Naive thymus-derived CD4-positive, alpha-beta T cell (primary cell): ENCODE results near the gene MYO9B. TPM values are rescaled to one million over a fixed set of nuclear protein-coding genes. Genes with fewer than 3 reads are reported as not detected.

Experiments used
- ATAC-seq: fragments of 150-1000 bp; cut with Tn5 transposase; 2 replicates; pipeline ENCODE4 v1.10.0; 2021; ENCODE audit warnings: mild to moderate bottlenecking, moderate library complexity
- CTCF ChIA-PET: fragments of 350-600 bp; sonication (Branson Sonifier 250); formaldehyde crosslinking; loops from one replicate; lab custom pipeline; 2021; ENCODE audit warnings: antibody characterized with exemption; lab: Charles Lee
- POLR2A ChIA-PET: fragments of 350-600 bp; sonication (Branson Sonifier 250); formaldehyde crosslinking; loops from one replicate; lab custom pipeline; 2021; ENCODE audit warnings: antibody characterized with exemption, inconsistent platforms; lab: Charles Lee
- DNase-seq, 9 donors: peaks; one replicate each; pipeline versions ENCODE4 v3.0.0 to v3.0.0-alpha.2; 2020 to 2022; ENCODE audit warnings: mixed read lengths in 1 of 9
- H3K27ac ChIP-seq: one replicate; pipeline ENCODE4 v1.7.0; 2013; ENCODE audit warnings: mild to moderate bottlenecking, low read depth, low read length, moderate library complexity
- H3K27me3 ChIP-seq, 2 donors: one replicate each; pipeline ENCODE4 v1.7.0; 2013; ENCODE audit warnings: low read length in 2 of 2, mild to moderate bottlenecking in 2 of 2, moderate library complexity in 2 of 2; ENCODE audit not compliant: control insufficient read depth in 2 of 2, insufficient read depth in 2 of 2
- H3K36me3 ChIP-seq, 3 experiments: 1 replicate in 2 of 3; 2 replicates in 1 of 3; pipeline ENCODE4 v1.7.0; 2013; ENCODE audit warnings: low read length in 3 of 3, mild to moderate bottlenecking in 3 of 3, moderate library complexity in 1 of 3; ENCODE audit not compliant: insufficient read depth in 3 of 3, control insufficient read depth in 2 of 3
- H3K4me1 ChIP-seq, 2 donors: one replicate each; pipeline ENCODE4 v1.7.0; 2013; ENCODE audit warnings: low read length in 2 of 2, mild to moderate bottlenecking in 2 of 2, moderate library complexity in 1 of 2; ENCODE audit not compliant: control insufficient read depth in 2 of 2, insufficient read depth in 2 of 2
- H3K4me3 ChIP-seq: 2 replicates; pipeline ENCODE4 v1.7.0; 2013; ENCODE audit warnings: mild to moderate bottlenecking, low read length
- H3K9me3 ChIP-seq, 3 experiments: 1 replicate in 2 of 3; 2 replicates in 1 of 3; pipeline ENCODE4 v1.7.0; 2013; ENCODE audit warnings: low read length in 3 of 3; ENCODE audit not compliant: control insufficient read depth in 2 of 3
- H3K27ac Mint-ChIP-seq, 9 donors: one replicate each; pipeline ENCODE4 v1.8.0; 2020 to 2022; ENCODE audit warnings: mixed read lengths in 9 of 9, mild to moderate bottlenecking in 8 of 9, moderate library complexity in 5 of 9, inconsistent platforms in 2 of 9
- H3K27me3 Mint-ChIP-seq, 5 donors: one replicate each; pipeline ENCODE4 v1.8.0; 2021 to 2022; ENCODE audit warnings: mixed read lengths in 5 of 5, mild to moderate bottlenecking in 1 of 5
- H3K36me3 Mint-ChIP-seq, 5 donors: one replicate each; pipeline ENCODE4 v1.8.0; 2020 to 2022; ENCODE audit warnings: mixed read lengths in 5 of 5, mild to moderate bottlenecking in 3 of 5, inconsistent platforms in 1 of 5
- H3K4me1 Mint-ChIP-seq, 7 donors: one replicate each; pipeline ENCODE4 v1.8.0; 2020 to 2022; ENCODE audit warnings: mixed read lengths in 7 of 7, mild to moderate bottlenecking in 3 of 7, inconsistent platforms in 1 of 7
- H3K4me3 Mint-ChIP-seq, 10 donors: one replicate each; pipeline ENCODE4 v1.8.0; 2020 to 2022; ENCODE audit warnings: mild to moderate bottlenecking in 10 of 10, mixed read lengths in 10 of 10, moderate library complexity in 6 of 10, inconsistent platforms in 2 of 10
- H3K9me3 Mint-ChIP-seq, 11 donors: one replicate each; pipeline ENCODE4 v1.8.0; 2020 to 2022; ENCODE audit warnings: mixed read lengths in 11 of 11, mild to moderate bottlenecking in 4 of 11, inconsistent platforms in 1 of 11, moderate library complexity in 1 of 11
- intact Hi-C, 2 donors: fragments of 100-400 bp; cut with micrococcal nuclease; formaldehyde crosslinking; loops; one replicate each; pipeline ENCODE4 v1.15.1; 2023
- polyA plus RNA-seq, 2 donors: library from polyadenylated mRNA; unstranded; fragments of 300-500 nt; fragmentation: Illumina TruSeq; gene quantifications; one replicate each; pipeline ENCODE4 v1.2.3, GENCODE V29; 2021
- total RNA-seq, 6 experiments: library from RNA in 5 of 6; stranded (reverse) in 5 of 6; gene quantifications; 1 replicate in 5 of 6; 2 replicates in 1 of 6; pipeline ENCODE4 v1.2.3 and lab custom pipeline; 2021 to 2026

Gene MYO9B
- total and polyA plus RNA-seq, 7 experiments from 2014 or later, result 5.6 to 297 (median 165) TPM

DNA sequence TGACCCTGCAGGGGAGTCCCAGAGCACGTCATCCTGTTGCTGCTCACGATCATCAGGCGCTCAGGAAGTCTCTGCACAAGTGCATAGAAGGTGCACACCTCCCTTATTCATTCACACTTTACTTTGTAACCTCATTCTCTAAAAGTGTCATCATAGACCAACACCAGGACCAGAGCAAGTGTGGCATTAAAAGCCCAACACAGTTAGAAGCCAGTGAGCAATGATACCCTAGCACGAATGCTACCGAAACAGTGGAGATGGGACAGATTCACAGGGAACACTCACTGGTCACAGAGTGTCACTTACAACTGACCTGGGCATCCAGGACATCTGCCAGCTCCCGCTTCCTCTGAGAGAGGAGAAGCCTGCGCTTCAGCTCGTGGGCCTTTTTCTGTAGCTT lies 17.3 kb upstream of the MYO9B start:
- Histone ChIP-seq H3K4me3 (no peak overlapping the region), H3K36me3 (peaks cover 0 to 69% (median 11%) of the 10 kb centered on the region in 3 experiments), H3K27me3 (no peaks in the 10 kb centered on the region), H3K9me3 (no peaks in the 10 kb centered on the region), H3K4me1 (no peaks in the 10 kb centered on the region), H3K27ac (no peak overlapping the region)
- DNase-seq (no peak), ATAC-seq (no peak)
- ChIA-PET POLR2A (no interaction called here), CTCF (interaction anchor here (0.6 kb wide), 1 partner anchor 95 kb away, joined by 3 read pairs; no protein-coding TSS in a partner anchor)
- H3K9me3 Mint-ChIP-seq, result peaks cover 0 to 2% (median 0%) of the 10 kb centered on the region in 11 donors
- H3K4me1 Mint-ChIP-seq, result peaks cover 0 to 9% (median 3%) of the 10 kb centered on the region in 7 donors
- no peaks in the 10 kb centered on the region for H3K27me3 Mint-ChIP-seq
- H3K27ac Mint-ChIP-seq, result peak overlapping the region in 1 of 9 donors; percentile 1
- no peak overlapping the region for H3K4me3 Mint-ChIP-seq
- intact Hi-C loops, result no loop called here
- H3K36me3 Mint-ChIP-seq, result peaks cover 7 to 49% (median 22%) of the 10 kb centered on the region in 5 donors

DNA sequence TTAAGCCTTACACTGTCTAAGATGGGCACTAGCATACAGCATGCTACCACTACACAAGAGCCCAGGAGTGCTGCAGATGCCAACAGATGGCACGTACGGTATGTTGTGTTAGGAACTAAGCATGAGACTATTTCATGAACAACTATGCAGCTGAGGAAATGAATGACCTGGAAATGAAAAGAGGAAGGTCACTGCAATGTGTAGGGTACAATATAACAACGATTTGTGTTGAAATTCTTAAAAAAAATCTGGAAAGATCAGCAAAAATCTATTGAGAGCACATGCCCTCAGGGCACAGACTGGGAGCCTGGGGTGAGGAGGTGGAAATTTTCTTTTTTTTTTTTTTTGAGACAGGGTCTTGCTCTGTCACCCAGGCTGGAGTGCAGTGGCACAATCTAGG lies 14.8 kb upstream of the MYO9B start:
- Histone ChIP-seq H3K36me3 (peaks cover 0 to 50% (median 7%) of the 10 kb centered on the region in 3 experiments), H3K27ac (no peak overlapping the region), H3K4me3 (no peak overlapping the region), H3K4me1 (peaks cover 11 to 16% of the 10 kb centered on the region in 2 donors), H3K27me3 (no peaks in the 10 kb centered on the region), H3K9me3 (no peaks in the 10 kb centered on the region)
- Mint-ChIP-seq H3K9me3 (peaks cover 0 to 2% (median 0%) of the 10 kb centered on the region in 11 donors), H3K36me3 (peaks cover 11 to 56% (median 33%) of the 10 kb centered on the region in 5 donors), H3K27me3 (no peaks in the 10 kb centered on the region), H3K27ac (no peak overlapping the region), H3K4me3 (no peak overlapping the region), H3K4me1 (peaks cover 12 to 30% (median 24%) of the 10 kb centered on the region in 7 donors)
- DNase-seq (no peak), ATAC-seq (no peak)
- intact Hi-C loops, result no loop called here
- ChIA-PET POLR2A (no interaction called here), CTCF (no interaction called here)

DNA sequence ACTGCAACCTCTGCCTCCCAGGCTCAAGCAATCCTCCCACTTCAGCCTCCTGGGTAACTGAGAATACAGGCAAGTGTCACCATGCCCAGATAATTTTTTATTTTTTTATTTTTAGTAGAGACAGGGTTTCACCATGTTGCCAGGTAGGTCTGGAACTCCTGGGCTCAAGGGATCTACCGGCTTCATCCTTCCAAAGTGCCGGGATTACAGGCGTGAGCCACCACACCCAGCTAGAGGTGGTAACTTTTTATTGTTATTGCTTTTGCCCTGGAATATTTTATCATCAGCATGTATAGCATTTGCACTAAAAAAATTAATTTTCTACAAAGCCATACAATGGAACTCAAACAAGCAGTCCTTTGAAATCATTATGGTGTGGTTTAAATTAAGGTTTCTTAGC lies 14.4 kb upstream of the MYO9B start:
- intact Hi-C loops, result no loop called here

DNA sequence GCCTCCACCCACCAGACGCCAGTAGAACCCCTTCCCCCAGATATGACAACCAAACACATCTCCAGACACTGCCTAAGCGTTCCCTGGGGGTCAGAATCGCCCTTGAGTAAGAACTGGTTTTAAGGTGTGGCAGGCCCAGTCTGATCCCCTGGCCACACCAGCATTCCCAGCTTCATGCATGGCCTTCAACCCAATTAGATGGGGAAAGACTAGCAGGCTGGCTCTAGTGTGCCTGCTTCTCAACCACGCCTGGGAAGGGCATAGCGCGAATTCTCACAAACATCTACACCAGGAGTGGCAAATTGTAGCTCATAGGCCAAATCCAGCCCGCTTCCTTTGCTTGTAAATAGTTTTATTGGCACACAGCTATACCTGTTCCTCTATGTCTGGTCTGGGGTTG lies 13.9 kb upstream of the MYO9B start:
- Mint-ChIP-seq H3K4me1 (peaks cover 12 to 36% (median 24%) of the 10 kb centered on the region in 7 donors), H3K27ac (peak overlapping the region in 1 of 9 donors; percentile 20), H3K36me3 (peaks cover 11 to 49% (median 30%) of the 10 kb centered on the region in 5 donors), H3K4me3 (no peak overlapping the region), H3K27me3 (no peaks in the 10 kb centered on the region), H3K9me3 (peaks cover 0 to 2% (median 0%) of the 10 kb centered on the region in 11 donors)
- DNase-seq (no peak), ATAC-seq (no peak)
- no peaks in the 10 kb centered on the region for H3K27me3 ChIP-seq
- ChIA-PET POLR2A (interaction anchor here (0.6 kb wide), 1 partner anchor 330 kb away, joined by 4 read pairs; no protein-coding TSS in a partner anchor), CTCF (interaction anchor here (0.6 kb wide), 1 partner anchor 334 kb away, joined by 4 read pairs; no protein-coding TSS in a partner anchor)
- H3K27ac ChIP-seq, result no peak overlapping the region
- peaks cover 11 to 16% of the 10 kb centered on the region in 2 donors for H3K4me1 ChIP-seq
- no peak overlapping the region for H3K4me3 ChIP-seq
- H3K36me3 ChIP-seq, result peaks cover 0 to 46% (median 7%) of the 10 kb centered on the region in 3 experiments
- H3K9me3 ChIP-seq, result no peaks in the 10 kb centered on the region
- intact Hi-C loops, result no loop called here

More for the DNA sequence above, 14.4 kb upstream of the MYO9B start:
- Mint-ChIP-seq H3K4me1 (peaks cover 12 to 32% (median 24%) of the 10 kb centered on the region in 7 donors), H3K36me3 (peaks cover 11 to 52% (median 33%) of the 10 kb centered on the region in 5 donors), H3K4me3 (no peak overlapping the region), H3K9me3 (peaks cover 0 to 2% (median 0%) of the 10 kb centered on the region in 11 donors), H3K27ac (peak overlapping the region in 1 of 9 donors; percentile 20), H3K27me3 (no peaks in the 10 kb centered on the region)
- Histone ChIP-seq H3K27me3 (no peaks in the 10 kb centered on the region), H3K27ac (no peak overlapping the region), H3K4me3 (no peak overlapping the region), H3K9me3 (no peaks in the 10 kb centered on the region), H3K36me3 (peaks cover 0 to 46% (median 7%) of the 10 kb centered on the region in 3 experiments), H3K4me1 (peaks cover 11 to 16% of the 10 kb centered on the region in 2 donors)
- no peak for ATAC-seq
- DNase-seq, result no peak
- POLR2A ChIA-PET, result no interaction called here
- CTCF ChIA-PET, result interaction anchor here (0.6 kb wide), 1 partner anchor 335 kb away, joined by 4 read pairs; no protein-coding TSS in a partner anchor

DNA sequence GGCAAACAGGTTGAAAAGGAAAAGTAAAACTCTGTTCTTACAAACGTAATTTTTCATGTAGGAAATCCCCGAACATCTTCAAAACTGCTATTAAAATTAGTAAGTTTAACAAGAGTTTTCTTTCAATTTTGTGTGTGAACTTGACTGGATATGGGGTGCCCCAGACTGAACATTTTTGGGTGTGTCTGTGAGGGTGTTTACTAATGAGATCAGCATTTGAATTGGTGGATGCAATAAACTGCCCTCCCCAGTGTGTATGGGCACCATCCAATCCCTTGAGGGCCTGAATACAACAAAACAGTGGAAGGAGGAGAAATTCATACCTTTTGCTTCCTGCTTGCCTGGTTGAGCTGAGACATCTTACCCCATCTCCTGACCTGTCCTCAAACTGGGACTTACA lies 12.1 kb upstream of the MYO9B start:
- Histone ChIP-seq H3K4me1 (peaks cover 11 to 16% of the 10 kb centered on the region in 2 donors), H3K27me3 (no peaks in the 10 kb centered on the region), H3K4me3 (no peak overlapping the region), H3K36me3 (peaks cover 0 to 33% (median 7%) of the 10 kb centered on the region in 3 experiments), H3K27ac (no peak overlapping the region), H3K9me3 (no peaks in the 10 kb centered on the region)
- H3K27ac Mint-ChIP-seq, result peak overlapping the region in 1 of 9 donors; percentile 20
- H3K4me3 Mint-ChIP-seq, result no peak overlapping the region
- ATAC-seq, result no peak
- peaks cover 11 to 46% (median 32%) of the 10 kb centered on the region in 5 donors for H3K36me3 Mint-ChIP-seq
- ChIA-PET POLR2A (interaction anchor here (0.6 kb wide), 1 partner anchor 12 kb away, joined by 3 read pairs; the partner anchor contains the start of gene MYO9B), CTCF (no interaction called here)
- intact Hi-C loops, result no loop called here
- peaks cover 18 to 44% (median 33%) of the 10 kb centered on the region in 7 donors for H3K4me1 Mint-ChIP-seq
- DNase-seq, result no peak
- peaks cover 0 to 2% (median 0%) of the 10 kb centered on the region in 11 donors for H3K9me3 Mint-ChIP-seq
- no peaks in the 10 kb centered on the region for H3K27me3 Mint-ChIP-seq

DNA sequence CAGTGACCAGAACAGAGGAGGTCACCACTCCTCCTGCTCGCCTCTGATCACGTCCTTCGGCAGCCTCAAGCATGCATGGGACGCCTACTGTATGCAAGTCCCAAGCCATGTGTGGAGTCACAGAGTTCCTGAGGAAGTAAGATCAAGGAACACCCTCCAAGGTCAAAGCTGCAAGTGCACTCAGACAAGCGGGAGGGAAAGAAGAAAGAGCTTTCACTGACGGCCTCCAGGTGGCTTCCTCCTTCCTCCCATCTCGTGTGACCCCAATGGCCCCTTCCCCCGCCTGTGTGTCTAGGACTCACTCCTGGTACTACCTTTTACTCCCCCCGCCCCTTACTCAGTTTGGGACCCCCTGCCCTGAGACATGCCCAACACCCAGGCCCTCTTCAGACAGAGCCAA lies 6.4 kb upstream of the MYO9B start:
- POLR2A ChIA-PET, result interaction anchor here (1.4 to 1.6 kb wide), 2 partner anchors 56 to 146 kb away, joined by 4 to 7 read pairs; partner anchors contain the start of gene USE1
- intact Hi-C loops, result loop anchor here in 1 of 2 donors (5.0 kb wide), 1 partner anchor 148 kb away; the partner anchor contains the start of gene USE1
- no peaks in the 10 kb centered on the region for H3K27me3 Mint-ChIP-seq

More for the DNA sequence above, 6.4 kb upstream of the MYO9B start:
- CTCF ChIA-PET, result interaction anchor here (0.7 to 2.4 kb wide), 4 partner anchors 115 to 317 kb away, joined by 3 to 8 read pairs (median 4); partner anchors contain the start of gene ANKLE1
- peak overlapping the region in 2 of 9 donors; percentile 46 to 62 for H3K27ac Mint-ChIP-seq
- Histone ChIP-seq H3K9me3 (no peaks in the 10 kb centered on the region), H3K4me3 (no peak overlapping the region), H3K4me1 (peaks cover 15 to 19% of the 10 kb centered on the region in 2 donors), H3K36me3 (peaks cover 0 to 29% (median 0%) of the 10 kb centered on the region in 3 experiments), H3K27ac (no peak overlapping the region), H3K27me3 (no peaks in the 10 kb centered on the region)
- peaks cover 0 to 28% (median 17%) of the 10 kb centered on the region in 5 donors for H3K36me3 Mint-ChIP-seq
- no peak for DNase-seq
- no peak for ATAC-seq
- no peak overlapping the region for H3K4me3 Mint-ChIP-seq
- H3K4me1 Mint-ChIP-seq, result peaks cover 32 to 53% (median 43%) of the 10 kb centered on the region in 7 donors
- peaks cover 0 to 2% (median 0%) of the 10 kb centered on the region in 11 donors for H3K9me3 Mint-ChIP-seq
